ENCODE measurements around the gene MEF2C.

GRCh38 chr5:88883836-88884607 lies 1.0 kb upstream of the MEF2C start:
- TF ChIP-seq EZH2 (IDR thresholded peaks at IDR 0.05): no peak
- no peak for TF ChIP-seq POLR2AphosphoS5 (IDR thresholded peaks at IDR 0.05; ENCODE audit: borderline replicate concordance, low read depth, low read length)
- TF ChIP-seq FOXP2 (optimal IDR thresholded peaks at IDR 0.05; ENCODE audit: control extremely low read depth, extremely low read length, insufficient read depth): no peak
